WTC11 (cell line): ENCODE data around the gene SLC44A2. TPM values are rescaled to one million over a fixed set of nuclear protein-coding genes. Genes with fewer than 3 reads are reported as not detected.

Source experiments
- ARID4B ChIP-seq: sonication (generic); formaldehyde crosslinking; IDR thresholded peaks from 2 replicates; pipeline ENCODE4 v1.8.0; 2023; ENCODE audit warnings: missing genetic modification reagents, mild to moderate bottlenecking, borderline replicate concordance
- ATF3 ChIP-seq: sonication (generic); formaldehyde crosslinking; conservative IDR thresholded peaks from 2 replicates; pipeline ENCODE4 v1.8.1; 2022; ENCODE audit warnings: mild to moderate bottlenecking, missing genetic modification reagents
- CREB1 ChIP-seq: sonication (generic); formaldehyde crosslinking; IDR thresholded peaks from 2 replicates; pipeline ENCODE4 v1.8.0; 2023; ENCODE audit warnings: mild to moderate bottlenecking, missing genetic modification reagents
- E2F1 ChIP-seq: sonication (generic); formaldehyde crosslinking; IDR thresholded peaks from 2 replicates; pipeline ENCODE4 v1.8.0; 2022; ENCODE audit warnings: mild to moderate bottlenecking, missing genetic modification reagents
- E2F4 ChIP-seq: sonication (generic); formaldehyde crosslinking; IDR thresholded peaks from 2 replicates; pipeline ENCODE4 v1.8.1; 2022; ENCODE audit warnings: low read depth, mild to moderate bottlenecking, moderate library complexity, missing genetic modification reagents, borderline replicate concordance
- ERG ChIP-seq: fragments of 250-450 bp; sonication (Bioruptor Pico); IDR thresholded peaks from 2 replicates; pipeline ENCODE4 v1.8.0; 2021; ENCODE audit warnings: mild to moderate bottlenecking
- FOXP1 ChIP-seq: sonication (generic); formaldehyde crosslinking; IDR thresholded peaks from 2 replicates; pipeline ENCODE4 v1.8.0; 2022; ENCODE audit warnings: missing genetic modification reagents, mild to moderate bottlenecking, moderate library complexity, borderline replicate concordance
- GABPB1 ChIP-seq: sonication (generic); formaldehyde crosslinking; IDR thresholded peaks from 2 replicates; pipeline ENCODE4 v1.8.1; 2023; ENCODE audit warnings: mild to moderate bottlenecking, missing genetic modification reagents
- HMGA2 ChIP-seq: fragments of 250-450 bp; sonication (Bioruptor Pico); IDR thresholded peaks from 2 replicates; pipeline ENCODE4 v1.4.0; 2021; ENCODE audit warnings: mild to moderate bottlenecking, moderate library complexity
- JAZF1 ChIP-seq: fragments of 250-450 bp; sonication (Bioruptor Pico); IDR thresholded peaks from 2 replicates; pipeline ENCODE4 v1.9.0; 2021; ENCODE audit warnings: moderate library complexity, mild to moderate bottlenecking, inconsistent platforms
- JUN ChIP-seq: sonication (generic); formaldehyde crosslinking; IDR thresholded peaks from 2 replicates; pipeline ENCODE4 v1.8.0; 2023; ENCODE audit warnings: mild to moderate bottlenecking, missing genetic modification reagents
- MXD4 ChIP-seq: fragments of 250-450 bp; sonication (Bioruptor Pico); IDR thresholded peaks from 2 replicates; pipeline ENCODE4 v1.8.0; 2021; ENCODE audit warnings: mild to moderate bottlenecking, moderate library complexity, borderline replicate concordance
- MYBL2 ChIP-seq: sonication (generic); formaldehyde crosslinking; IDR thresholded peaks from 2 replicates; pipeline ENCODE4 v1.8.1; 2023; ENCODE audit warnings: mild to moderate bottlenecking, moderate library complexity, missing genetic modification reagents
- NFATC4 ChIP-seq: fragments of 250-450 bp; sonication (Bioruptor Pico); IDR thresholded peaks from 2 replicates; pipeline ENCODE4 v1.9.0; 2021; ENCODE audit warnings: mild to moderate bottlenecking
- OVOL2 ChIP-seq: fragments of 250-450 bp; sonication (Bioruptor Pico); IDR thresholded peaks from 2 replicates; pipeline ENCODE4 v1.9.0; 2021; ENCODE audit warnings: mild to moderate bottlenecking, borderline replicate concordance
- RELA ChIP-seq: sonication (generic); formaldehyde crosslinking; IDR thresholded peaks from 2 replicates; pipeline ENCODE4 v1.8.1; 2022; ENCODE audit warnings: missing genetic modification reagents, mild to moderate bottlenecking, borderline replicate concordance
- SMAD3 ChIP-seq: sonication (generic); formaldehyde crosslinking; IDR thresholded peaks from 2 replicates; pipeline ENCODE4 v1.8.0; 2022; ENCODE audit warnings: missing genetic modification reagents, mild to moderate bottlenecking, borderline replicate concordance
- SOX15 ChIP-seq: fragments of 250-450 bp; sonication (Bioruptor Pico); IDR thresholded peaks from 2 replicates; pipeline ENCODE4 v1.9.0; 2021; ENCODE audit warnings: mild to moderate bottlenecking
- SP1 ChIP-seq: sonication (generic); formaldehyde crosslinking; conservative IDR thresholded peaks from 2 replicates; pipeline ENCODE4 v1.8.1; 2022; ENCODE audit warnings: missing genetic modification reagents
- TP53 ChIP-seq: sonication (generic); formaldehyde crosslinking; IDR thresholded peaks from 2 replicates; pipeline ENCODE4 v1.8.1; 2023; ENCODE audit warnings: mild to moderate bottlenecking, missing genetic modification reagents
- USF2 ChIP-seq: sonication (generic); formaldehyde crosslinking; IDR thresholded peaks from 2 replicates; pipeline ENCODE4 v1.8.1; 2023; ENCODE audit warnings: mild to moderate bottlenecking, missing genetic modification reagents, moderate library complexity
- ZBTB43 ChIP-seq: sonication (generic); formaldehyde crosslinking; IDR thresholded peaks from 2 replicates; pipeline ENCODE4 v1.8.1; 2023; ENCODE audit warnings: mild to moderate bottlenecking, missing genetic modification reagents
- ZNF121 ChIP-seq: sonication (generic); formaldehyde crosslinking; IDR thresholded peaks from 2 replicates; pipeline ENCODE4 v1.8.0; 2023; ENCODE audit warnings: missing genetic modification reagents
- ZNF232 ChIP-seq: sonication (generic); formaldehyde crosslinking; IDR thresholded peaks from 2 replicates; pipeline ENCODE4 v1.8.0; 2022; ENCODE audit warnings: mild to moderate bottlenecking, missing genetic modification reagents
- ZNF263 ChIP-seq: sonication (generic); formaldehyde crosslinking; IDR thresholded peaks from 2 replicates; pipeline ENCODE4 v1.8.1; 2022; ENCODE audit warnings: low read depth, mild to moderate bottlenecking, moderate library complexity, missing genetic modification reagents
- ZNF423 ChIP-seq: fragments of 250-450 bp; sonication (Bioruptor Pico); IDR thresholded peaks from 2 replicates; pipeline ENCODE4 v2.1.2; 2022; ENCODE audit warnings: mild to moderate bottlenecking, moderate library complexity
- ZNF671 ChIP-seq: fragments of 250-450 bp; sonication (Bioruptor Pico); IDR thresholded peaks from 2 replicates; pipeline ENCODE4 v1.8.0; 2021; ENCODE audit warnings: mild to moderate bottlenecking
- ZSCAN18 ChIP-seq: fragments of 250-450 bp; sonication (Bioruptor Pico); IDR thresholded peaks from 2 replicates; pipeline ENCODE4 v2.1.2; 2022; ENCODE audit warnings: mild to moderate bottlenecking, moderate library complexity
- total RNA-seq: library from RNA; stranded (reverse); gene quantifications from 3 replicates; pipeline ENCODE4 v1.2.3, GENCODE V29; 2021

The SLC44A2 gene
- total RNA-seq, 1 experiment from 2014 or later, result 109 TPM

GRCh38 chr19:10625003-10625761 is at the start of gene SLC44A2 (continued):
- TF ChIP-seq ERG (CRISPR knock-in tag), result no peak
- TF ChIP-seq ZNF232 (CRISPR knock-in tag), result peak; percentile 62; the same call in 1 of the 2 replicates
- no peak for TF ChIP-seq HMGA2 (CRISPR knock-in tag)
- TF ChIP-seq NFATC4, result no peak
- TF ChIP-seq ZNF423 (CRISPR knock-in tag), result peak; percentile 92
- no peak for TF ChIP-seq JAZF1 (CRISPR knock-in tag)
- no peak for TF ChIP-seq ATF3 (CRISPR knock-in tag)
- TF ChIP-seq ZNF263 (CRISPR knock-in tag), result 0 out of 2 replicates have a peak, but pooled peaks have one; percentile 55
- TF ChIP-seq MXD4 (CRISPR knock-in tag), result no peak
- peak; percentile 91 for TF ChIP-seq SP1 (CRISPR knock-in tag)
- TF ChIP-seq USF2 (CRISPR knock-in tag), result peak; percentile 40; the same call in 1 of the 2 replicates
- TF ChIP-seq RELA (CRISPR knock-in tag), result no peak
- TF ChIP-seq MYBL2 (CRISPR knock-in tag), result peak; percentile 92; the same call in 1 of the 2 replicates
- no peak for TF ChIP-seq GABPB1 (CRISPR knock-in tag)
- no peak for TF ChIP-seq ZSCAN18 (CRISPR knock-in tag)
- TF ChIP-seq E2F1, result peak; percentile 68; the same call in 1 of the 2 replicates
- TF ChIP-seq SOX15 (CRISPR knock-in tag), result no peak
- TF ChIP-seq ZNF121, result peak; percentile 99
- no peak for TF ChIP-seq OVOL2 (CRISPR knock-in tag)
- TF ChIP-seq TP53 (CRISPR knock-in tag), result peak; percentile 83; the same call in 1 of the 2 replicates
- 0 out of 2 replicates have a peak, but pooled peaks have one; percentile 39 for TF ChIP-seq SMAD3
- TF ChIP-seq FOXP1 (CRISPR knock-in tag), result peak; percentile 94
- TF ChIP-seq JUN, result 0 out of 2 replicates have a peak, but pooled peaks have one; percentile 52
- peak; percentile 81 for TF ChIP-seq E2F4
- peak; percentile 95 for TF ChIP-seq ARID4B
- TF ChIP-seq ZBTB43 (CRISPR knock-in tag), result peak; percentile 88
- TF ChIP-seq CREB1 (CRISPR knock-in tag), result no peak
- TF ChIP-seq ZNF671 (CRISPR knock-in tag), result peak; percentile 35; the same call in 1 of the 2 replicates
